Mucosa of stomach (tissue), 1 donor: ENCODE results near the gene EML2.

ENCODE experiments used
- H3K27me3 ChIP-seq: one replicate; pipeline ENCODE4 v1.7.0; 2013; ENCODE audit warnings: mild to moderate bottlenecking, low read length; ENCODE audit not compliant: control insufficient read depth, insufficient read depth
- H3K36me3 ChIP-seq: one replicate; pipeline ENCODE4 v1.7.0; 2013; ENCODE audit warnings: low read length; ENCODE audit not compliant: control insufficient read depth, insufficient read depth
- H3K4me1 ChIP-seq: one replicate; pipeline ENCODE4 v1.7.0; 2013; ENCODE audit warnings: mild to moderate bottlenecking, low read length; ENCODE audit not compliant: control insufficient read depth, insufficient read depth
- H3K4me3 ChIP-seq: one replicate; pipeline ENCODE4 v1.7.0; 2013; ENCODE audit warnings: low read length
- H3K9ac ChIP-seq: one replicate; pipeline ENCODE4 v1.7.0; 2013; ENCODE audit warnings: mild to moderate bottlenecking, low read length, moderate library complexity
- H3K9me3 ChIP-seq: one replicate; pipeline ENCODE4 v1.7.0; 2013; ENCODE audit warnings: mild to moderate bottlenecking, low read length, moderate library complexity; ENCODE audit not compliant: control insufficient read depth
- donor health status: Pancreatic carcinoma.

Gene EML2

GRCh38 chr19:45574526-45574925 is 64.7 kb downstream of the EML2 start:
- H3K9ac ChIP-seq = no peak overlapping the region

GRCh38 chr19:45571457-45572220 is 67.6 kb downstream of the EML2 start:
- H3K4me3 ChIP-seq = no peak overlapping the region
- H3K27me3 ChIP-seq = no peaks in the 10 kb centered on the region
- H3K9ac ChIP-seq = no peak overlapping the region
- peaks cover 31% of the 10 kb centered on the region for H3K4me1 ChIP-seq
- H3K9me3 ChIP-seq = no peaks in the 10 kb centered on the region
- H3K36me3 ChIP-seq = no peaks in the 10 kb centered on the region

More at GRCh38 chr19:45574526-45574925, 64.7 kb downstream of the EML2 start:
- Histone ChIP-seq H3K36me3 (no peaks in the 10 kb centered on the region), H3K9me3 (no peaks in the 10 kb centered on the region), H3K27me3 (no peaks in the 10 kb centered on the region), H3K4me3 (no peak overlapping the region), H3K4me1 (peaks cover 35% of the 10 kb centered on the region)

- H3K9ac ChIP-seq = peak overlapping the region; percentile 20
- no peaks in the 10 kb centered on the region for H3K27me3 ChIP-seq
- H3K4me3 ChIP-seq = no peak overlapping the region
- no peaks in the 10 kb centered on the region for H3K9me3 ChIP-seq
- H3K4me1 ChIP-seq = peaks cover 26% of the 10 kb centered on the region
- no peaks in the 10 kb centered on the region for H3K36me3 ChIP-seq
Observed at GRCh38 chr19:45569619-45570421, 69.4 kb downstream of the EML2 start.

- Histone ChIP-seq H3K9ac (peak overlapping the region; percentile 36), H3K9me3 (no peaks in the 10 kb centered on the region), H3K27me3 (no peaks in the 10 kb centered on the region), H3K4me3 (no peak overlapping the region), H3K36me3 (no peaks in the 10 kb centered on the region), H3K4me1 (peaks cover 22% of the 10 kb centered on the region)
Observed at GRCh38 chr19:45568732-45569131, 70.5 kb downstream of the EML2 start.

GRCh38 chr19:45567609-45568008 is 71.6 kb downstream of the EML2 start:
- Histone ChIP-seq H3K9me3 (no peaks in the 10 kb centered on the region), H3K27me3 (no peaks in the 10 kb centered on the region), H3K4me3 (no peak overlapping the region), H3K4me1 (peaks cover 26% of the 10 kb centered on the region), H3K36me3 (no peaks in the 10 kb centered on the region), H3K9ac (no peak overlapping the region)

- Histone ChIP-seq H3K4me3 (no peak overlapping the region), H3K27me3 (no peaks in the 10 kb centered on the region), H3K4me1 (peaks cover 21% of the 10 kb centered on the region), H3K9me3 (no peaks in the 10 kb centered on the region), H3K36me3 (no peaks in the 10 kb centered on the region), H3K9ac (no peak overlapping the region)
Observed at GRCh38 chr19:45564131-45564780, 74.9 kb downstream of the EML2 start.

GRCh38 chr19:45560686-45561085 is 78.5 kb downstream of the EML2 start:
- H3K9ac ChIP-seq = no peak overlapping the region
- H3K27me3 ChIP-seq = no peaks in the 10 kb centered on the region
- H3K9me3 ChIP-seq = no peaks in the 10 kb centered on the region
- H3K4me3 ChIP-seq = no peak overlapping the region
- H3K4me1 ChIP-seq = peaks cover 11% of the 10 kb centered on the region
- no peaks in the 10 kb centered on the region for H3K36me3 ChIP-seq

- Histone ChIP-seq H3K9me3 (no peaks in the 10 kb centered on the region), H3K27me3 (no peaks in the 10 kb centered on the region), H3K9ac (no peak overlapping the region), H3K36me3 (no peaks in the 10 kb centered on the region), H3K4me1 (peaks cover 11% of the 10 kb centered on the region), H3K4me3 (no peak overlapping the region)
Observed at GRCh38 chr19:45560038-45560437, 79.2 kb downstream of the EML2 start.
